HL-60 (cell line): ENCODE measurements around the gene KRTAP19-6.

Source experiments
- DNase-seq, 2 experiments: peaks; one replicate each; pipeline ENCODE4 v3.0.0-alpha.2; 2010 to 2020; ENCODE audit warnings: low read depth in 1 of 2, low spot score in 1 of 2
- H3K27ac ChIP-seq: fragments of 250-450 bp; sonication (Bioruptor Pico); replicated peaks from 2 replicates; pipeline ENCODE4 v1.5.1; 2020; ENCODE audit warnings: mild to moderate bottlenecking, moderate library complexity
- H3K27me3 ChIP-seq: fragments of 250-450 bp; sonication (Bioruptor Pico); 2 replicates; pipeline ENCODE4 v1.5.1; 2021; ENCODE audit warnings: mild to moderate bottlenecking, moderate library complexity; ENCODE audit not compliant: insufficient read depth, poor library complexity, severe bottlenecking
- H3K4me3 ChIP-seq: replicated peaks from 2 replicates; pipeline ENCODE4 v1.5.1; 2011; ENCODE audit warnings: mild to moderate bottlenecking, control low read depth, low read length; ENCODE audit not compliant: insufficient read depth
- CTCF ChIP-seq: IDR thresholded peaks from one replicate; pipeline ENCODE4 v1.5.1; 2011; ENCODE audit warnings: low read length, control low read depth, inconsistent platforms; ENCODE audit not compliant: insufficient read depth
- GABPA ChIP-seq: IDR thresholded peaks from 2 replicates; pipeline ENCODE4 v1.6.1; 2012; ENCODE audit warnings: low read depth
- POLR2AphosphoS5 ChIP-seq: IDR thresholded peaks from 2 replicates; pipeline ENCODE4 v1.6.1; 2012; ENCODE audit warnings: low read depth
- REST ChIP-seq: IDR thresholded peaks from 2 replicates; pipeline ENCODE4 v1.6.1; 2012; ENCODE audit warnings: low read depth; ENCODE audit not compliant: insufficient replicate concordance
- SPI1 ChIP-seq: IDR thresholded peaks from 2 replicates; pipeline ENCODE4 v1.6.1; 2012; ENCODE audit warnings: low read depth, mild to moderate bottlenecking, borderline replicate concordance

The KRTAP19-6 gene

GRCh38 chr21:30580132-30580531, 38.5 kb upstream of the KRTAP19-6 start:
- Histone ChIP-seq H3K4me3 (no peak overlapping the region), H3K27me3 (no peaks in the 10 kb centered on the region), H3K27ac (no peak overlapping the region)
- no peak for DNase-seq
- TF ChIP-seq SPI1 (no peak), POLR2AphosphoS5 (no peak), GABPA (no peak), REST (no peak), CTCF (no peak)

GRCh38 chr21:30579346-30579745, 37.7 kb upstream of the KRTAP19-6 start:
- TF ChIP-seq CTCF (no peak), GABPA (no peak), POLR2AphosphoS5 (no peak), SPI1 (no peak), REST (no peak)
- H3K27me3 ChIP-seq: no peaks in the 10 kb centered on the region

GRCh38 chr21:30577766-30578165, 36.1 kb upstream of the KRTAP19-6 start:
- Histone ChIP-seq H3K27me3 (no peaks in the 10 kb centered on the region), H3K27ac (no peak overlapping the region), H3K4me3 (no peak overlapping the region)
- TF ChIP-seq GABPA (no peak), SPI1 (no peak), CTCF (no peak), POLR2AphosphoS5 (no peak), REST (no peak)
- DNase-seq: no peak

More at GRCh38 chr21:30579346-30579745, 37.7 kb upstream of the KRTAP19-6 start:
- Histone ChIP-seq H3K27ac (no peak overlapping the region), H3K4me3 (no peak overlapping the region)
- no peak for DNase-seq
